Tibial nerve (tissue), 4 donors: ENCODE measurements around the gene RUNX1.

ENCODE experiments used
- CTCF ChIP-seq, 5 experiments: fragments of 200-600 bp in 3 of 5; fragments of 450-650 bp in 2 of 5; sonication (generic) in 3 of 5; IDR thresholded peaks; one replicate each; pipeline ENCODE4 v1.5.1; 2016 to 2019; ENCODE audit warnings: antibody characterized with exemption in 5 of 5, mild to moderate bottlenecking in 3 of 5, moderate library complexity in 2 of 5
- EP300 ChIP-seq, 2 donors: sonication (generic); formaldehyde crosslinking; IDR thresholded peaks; one replicate each; pipeline ENCODE4 v1.6.1; 2017; ENCODE audit warnings: antibody characterized with exemption in 2 of 2, mild to moderate bottlenecking in 1 of 2

- TF ChIP-seq CTCF (IDR thresholded peaks at IDR 0.05) (no peak), EP300 (IDR thresholded peaks at IDR 0.05) (no peak)
Measured at GRCh38 chr21:35041122-35041521, 8.0 kb downstream of the RUNX1 start.
